KOPT-K1 (cell line): ENCODE measurements around the gene PIP4P1.

Source experiments
- H3K27ac ChIP-seq: fragments of 200-600 bp; sonication (generic); 2 replicates; pipeline ENCODE4 v1.5.1; 2016; ENCODE audit warnings: antibody characterized with exemption, mild to moderate bottlenecking, low read depth, low read length; ENCODE audit not compliant: poor library complexity, severe bottlenecking
- H3K36me3 ChIP-seq: fragments of 200-600 bp; sonication (generic); 2 replicates; pipeline ENCODE4 v1.5.1; 2017; ENCODE audit warnings: antibody characterized with exemption, mild to moderate bottlenecking, low read length, moderate library complexity; ENCODE audit not compliant: insufficient read depth
- H3K9me3 ChIP-seq: fragments of 200-600 bp; sonication (generic); 2 replicates; pipeline ENCODE4 v1.5.1; 2017; ENCODE audit warnings: antibody characterized with exemption, low read length, mild to moderate bottlenecking; ENCODE audit not compliant: insufficient read depth, poor library complexity, severe bottlenecking

PIP4P1 gene

DNA sequence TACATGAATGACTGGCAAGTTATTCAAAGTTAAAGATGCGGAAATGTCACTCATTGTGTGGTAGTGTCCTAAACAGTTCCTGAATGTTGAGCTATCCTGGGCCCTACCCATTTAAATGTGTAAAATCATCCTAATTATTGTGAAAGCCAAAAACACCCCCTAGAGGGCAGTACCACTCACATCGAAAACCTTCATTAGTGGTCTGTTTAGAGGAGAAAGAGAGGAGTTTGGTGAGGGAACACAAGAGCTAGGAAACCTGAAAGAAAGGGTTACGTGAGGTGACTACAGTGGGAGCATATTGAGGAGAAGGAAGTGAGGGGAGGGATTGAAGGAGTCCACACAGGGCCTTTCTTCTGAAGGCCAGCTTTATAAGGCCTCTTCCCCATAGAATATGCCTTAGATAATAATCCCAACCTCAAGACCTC is 45.4 kb downstream of the PIP4P1 start:
- Histone ChIP-seq H3K36me3 (no peaks in the 10 kb centered on the region), H3K9me3 (no peaks in the 10 kb centered on the region), H3K27ac (peak overlapping the region; percentile 56)

DNA sequence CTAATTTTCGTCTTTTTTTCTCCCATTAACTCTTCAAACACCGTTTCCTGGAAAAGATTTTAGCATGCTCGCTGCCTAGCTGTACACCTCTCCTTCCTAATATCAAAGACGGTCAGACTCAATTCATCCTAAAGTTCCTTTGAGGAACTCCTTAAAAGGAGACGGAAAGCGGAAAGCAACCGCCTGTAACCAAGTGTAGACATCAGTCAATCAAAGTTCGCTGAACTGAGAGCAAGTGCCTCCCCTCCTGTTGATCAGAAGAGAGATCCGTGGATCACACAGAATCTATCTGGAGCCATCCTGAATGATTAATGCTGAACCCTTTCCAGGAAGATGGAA is 47.5 kb downstream of the PIP4P1 start:
- H3K27ac ChIP-seq: peak overlapping the region; percentile 75
- no peaks in the 10 kb centered on the region for H3K9me3 ChIP-seq
- H3K36me3 ChIP-seq: 0 out of 2 replicates have a peak, but pooled peaks cover 2% of the 10 kb centered on the region

DNA sequence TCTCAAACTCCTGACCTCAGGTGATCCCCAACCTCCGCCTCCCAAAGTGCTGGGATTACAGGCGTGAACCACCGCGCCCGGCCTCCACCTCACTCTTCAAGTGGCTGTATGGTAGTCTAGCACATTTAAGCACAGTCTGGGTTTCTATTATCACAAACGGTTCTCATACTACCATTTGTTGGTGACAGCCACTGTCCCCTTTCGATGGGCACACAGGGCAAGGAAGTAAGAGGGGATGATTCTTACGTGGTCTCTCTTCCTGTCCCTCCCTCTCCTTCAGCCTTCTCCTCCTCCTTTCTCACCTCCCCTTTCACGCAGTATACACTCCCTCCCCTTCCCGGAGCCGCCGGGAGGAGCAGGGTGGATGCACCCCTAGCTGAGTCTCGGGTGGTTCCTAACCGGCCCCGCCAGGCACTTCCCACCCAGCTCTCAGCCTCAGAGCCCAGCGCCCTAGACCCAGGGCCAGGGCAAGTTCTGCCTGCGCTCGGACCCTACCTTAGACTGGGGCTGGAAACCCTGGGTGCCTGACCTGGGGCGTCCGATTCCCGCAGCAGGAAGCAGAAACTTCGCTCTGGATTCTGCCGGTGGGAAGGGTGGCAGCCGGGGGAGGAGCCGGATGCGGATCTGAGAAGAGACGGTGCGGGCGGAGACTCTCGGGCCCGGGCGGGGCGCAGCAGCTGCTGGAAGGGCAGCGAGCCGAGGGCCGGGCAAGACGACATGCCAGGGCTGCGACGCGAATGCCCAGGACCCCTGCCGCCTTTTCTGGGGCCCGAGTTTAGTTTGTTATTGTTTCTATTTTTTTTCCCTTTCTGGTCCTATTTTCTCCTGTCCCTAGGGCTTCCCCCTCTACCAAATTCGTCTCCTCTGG is 48.1 kb downstream of the PIP4P1 start, which contains the start of gene TEP1:
Gene TEP1 (minus strand): TSS at position 626 of the 868 bp plus-strand sequence. CDS start 5,062 bp downstream, outside the sequence.
- H3K9me3 ChIP-seq: no peaks in the 10 kb centered on the region
- peak within 1 kb of the TSS; percentile 75 for H3K27ac ChIP-seq
- peaks cover 8% of the 10 kb centered on the region for H3K36me3 ChIP-seq

DNA sequence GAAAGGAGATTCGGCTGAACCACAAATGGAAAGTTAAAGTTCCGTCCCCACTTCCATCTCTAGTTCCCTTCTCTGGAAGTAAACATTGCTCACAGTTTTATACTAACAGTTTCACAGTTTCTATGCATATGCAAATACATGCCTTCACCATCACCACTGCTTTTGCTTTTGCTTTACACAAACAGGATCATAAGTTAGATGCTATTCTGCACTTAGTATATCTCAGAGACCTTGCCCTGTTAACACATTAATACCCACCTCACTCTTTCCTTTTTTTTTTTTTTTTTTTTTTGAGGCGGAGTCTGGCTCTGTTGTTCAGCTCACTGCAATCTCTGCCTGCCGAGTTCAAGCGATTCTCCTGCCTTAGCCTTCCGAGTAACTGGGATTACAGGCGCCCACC is 48.8 kb downstream of the PIP4P1 start:
- Histone ChIP-seq H3K9me3 (no peaks in the 10 kb centered on the region), H3K27ac (peak overlapping the region; percentile 75)

DNA sequence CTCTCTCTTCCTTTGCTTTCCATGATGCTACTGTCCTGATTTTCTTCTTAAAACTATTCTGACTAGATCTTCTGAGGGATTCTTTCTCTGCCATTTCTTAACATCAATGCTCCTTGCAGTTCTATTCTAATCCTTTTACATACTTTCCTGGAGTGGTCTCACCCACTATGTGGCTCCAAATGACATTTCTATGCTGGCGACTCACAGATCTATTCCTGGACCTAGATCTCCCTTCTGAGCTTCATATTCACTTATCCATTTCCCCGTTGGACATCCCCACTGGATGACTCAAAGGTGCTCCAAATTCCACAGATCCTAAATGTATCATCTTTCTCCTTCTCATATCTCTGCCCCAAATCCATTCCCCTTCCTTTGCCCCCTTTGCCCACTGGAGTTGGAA is 52.0 kb downstream of the PIP4P1 start:
- H3K9me3 ChIP-seq: no peaks in the 10 kb centered on the region
- H3K36me3 ChIP-seq: peaks cover 47% of the 10 kb centered on the region
- H3K27ac ChIP-seq: no peak overlapping the region

More for the DNA sequence above, 48.8 kb downstream of the PIP4P1 start:
- H3K36me3 ChIP-seq: peaks cover 15% of the 10 kb centered on the region
